ENCODE results near the gene ST3GAL4. TPM values are rescaled to one million over a fixed set of nuclear protein-coding genes. Genes with fewer than 3 reads are reported as not detected.

ST3GAL4 gene
- total and polyA plus RNA-seq, 2 donors (not counting 1 experiment from before 2014, with no cell fraction given) = 1.1 to 1.9 TPM

- WGBS (ENCODE audit: insufficient coverage) = 95% methylated on average over 6 of the region's 7 CpGs
- no peak overlapping the region for H3K27ac Mint-ChIP-seq
- no peaks in the 10 kb centered on the region for H3K4me1 ChIP-seq (ENCODE audit: control insufficient read depth in 2 of 2, insufficient read depth in 2 of 2, low read length in 2 of 2)
- H4K20me1 ChIP-seq (ENCODE audit: control insufficient read depth, insufficient read depth, low read length, poor library complexity, severe bottlenecking) = no peaks in the 10 kb centered on the region
- no peaks in the 10 kb centered on the region for H3K79me2 ChIP-seq (ENCODE audit: control insufficient read depth, insufficient read depth, low read length)
- POLR2A ChIA-PET = no interaction called here
- H3K4me3 Mint-ChIP-seq = no peak overlapping the region
- H3K27me3 ChIP-seq (replicated peaks in 1 of 4; ENCODE audit: control extremely low read depth in 1 of 4, control insufficient read depth in 3 of 4, insufficient read depth in 4 of 4, low read length in 3 of 4) = no peaks in the 10 kb centered on the region
- intact Hi-C loops (cut with micrococcal nuclease) = no loop called here
- TF ChIP-seq CTCF (IDR thresholded peaks at IDR 0.05) = no peak
- H3K9ac ChIP-seq (ENCODE audit: low read length) = no peak overlapping the region
- DNase-seq = no peak
- H3K9me3 ChIP-seq (ENCODE audit: control extremely low read depth in 1 of 3, control insufficient read depth in 2 of 3, insufficient read depth in 1 of 3, low read length in 2 of 3) = no peaks in the 10 kb centered on the region
- H3K4me3 ChIP-seq (ENCODE audit: control extremely low read depth in 1 of 5, extremely low read depth in 1 of 5, insufficient read depth in 1 of 5, low read depth in 2 of 5, low read length in 4 of 5) = no peak overlapping the region
- no peaks in the 10 kb centered on the region for H3K9me3 Mint-ChIP-seq (ENCODE audit: insufficient read depth)
- no peak for ATAC-seq (ENCODE audit: low read depth)
- H3K27me3 Mint-ChIP-seq = peaks cover 5% of the 10 kb centered on the region
- H3K4me1 Mint-ChIP-seq = no peaks in the 10 kb centered on the region
- H3K36me3 ChIP-seq (replicated peaks in 1 of 2; ENCODE audit: control extremely low read depth in 1 of 2, control insufficient read depth in 1 of 2, extremely low read depth in 1 of 2, insufficient read depth in 2 of 2, low read length in 1 of 2) = no peaks in the 10 kb centered on the region
- H2AFZ ChIP-seq (ENCODE audit: insufficient read depth, low read depth, low read length, poor library complexity, severe bottlenecking) = no peak overlapping the region
- no peak overlapping the region for H3K4me2 ChIP-seq (replicated peaks; ENCODE audit: low read depth, low read length, poor library complexity, severe bottlenecking)
- H3K27ac ChIP-seq (ENCODE audit: low read length in 2 of 2) = no peak overlapping the region
- CTCF ChIA-PET = no interaction called here
Observed at GRCh38 chr11:126405906-126406305, 50.4 kb downstream of the ST3GAL4 start.

- H3K4me1 ChIP-seq (ENCODE audit: control insufficient read depth in 2 of 2, insufficient read depth in 2 of 2, low read length in 2 of 2) = no peaks in the 10 kb centered on the region
- H3K27ac Mint-ChIP-seq = no peak overlapping the region
- no peak overlapping the region for H3K4me3 Mint-ChIP-seq
- H3K4me2 ChIP-seq (replicated peaks; ENCODE audit: low read depth, low read length, poor library complexity, severe bottlenecking) = no peak overlapping the region
- ATAC-seq (ENCODE audit: low read depth) = no peak
- no peak overlapping the region for H3K9ac ChIP-seq (ENCODE audit: low read length)
- no peaks in the 10 kb centered on the region for H4K20me1 ChIP-seq (ENCODE audit: control insufficient read depth, insufficient read depth, low read length, poor library complexity, severe bottlenecking)
- WGBS (ENCODE audit: insufficient coverage) = 94% methylated on average over 8 of the region's 8 CpGs
- H3K27me3 Mint-ChIP-seq = peaks cover 4% of the 10 kb centered on the region
- no peaks in the 10 kb centered on the region for H3K27me3 ChIP-seq (replicated peaks in 1 of 4; ENCODE audit: control extremely low read depth in 1 of 4, control insufficient read depth in 3 of 4, insufficient read depth in 4 of 4, low read length in 3 of 4)
- no peak overlapping the region for H2AFZ ChIP-seq (ENCODE audit: insufficient read depth, low read depth, low read length, poor library complexity, severe bottlenecking)
- no peaks in the 10 kb centered on the region for H3K36me3 ChIP-seq (replicated peaks in 1 of 2; ENCODE audit: control extremely low read depth in 1 of 2, control insufficient read depth in 1 of 2, extremely low read depth in 1 of 2, insufficient read depth in 2 of 2, low read length in 1 of 2)
- no peaks in the 10 kb centered on the region for H3K79me2 ChIP-seq (ENCODE audit: control insufficient read depth, insufficient read depth, low read length)
- intact Hi-C loops (cut with micrococcal nuclease) = no loop called here
- no peaks in the 10 kb centered on the region for H3K9me3 Mint-ChIP-seq (ENCODE audit: insufficient read depth)
- CTCF ChIA-PET = no interaction called here
- no peak for TF ChIP-seq CTCF (IDR thresholded peaks at IDR 0.05)
- H3K27ac ChIP-seq (ENCODE audit: low read length in 2 of 2) = no peak overlapping the region
- DNase-seq = no peak
- no peaks in the 10 kb centered on the region for H3K4me1 Mint-ChIP-seq
- H3K9me3 ChIP-seq (ENCODE audit: control extremely low read depth in 1 of 3, control insufficient read depth in 2 of 3, insufficient read depth in 1 of 3, low read length in 2 of 3) = no peaks in the 10 kb centered on the region
- no peak overlapping the region for H3K4me3 ChIP-seq (ENCODE audit: control extremely low read depth in 1 of 5, extremely low read depth in 1 of 5, insufficient read depth in 1 of 5, low read depth in 2 of 5, low read length in 4 of 5)
- POLR2A ChIA-PET = no interaction called here
Observed at GRCh38 chr11:126406368-126406767, 50.9 kb downstream of the ST3GAL4 start.
